H1 (cell line): ENCODE data around the gene BEND4. TPM values are rescaled to one million over a fixed set of nuclear protein-coding genes. Genes with fewer than 3 reads are reported as not detected.

ENCODE experiments used
- CTCF ChIA-PET: fragments of 300-600 bp; sonication (Branson Sonifier 250); formaldehyde crosslinking; loops from one replicate; lab custom pipeline; 2021; ENCODE audit not compliant: partially characterized antibody; lab: Charles Lee
- POLR2A ChIA-PET: fragments of 300-600 bp; sonication (Branson Sonifier 250); formaldehyde crosslinking; loops from one replicate; lab custom pipeline; 2021; ENCODE audit warnings: inconsistent platforms; ENCODE audit not compliant: partially characterized antibody; lab: Charles Lee
- DNase-seq, 2 experiments: peaks; one replicate each; pipeline versions ENCODE4 v3.0.0 to v3.0.0-alpha.2; 2010 to 2022; ENCODE audit warnings: low spot score in 2 of 2, low read depth in 1 of 2, mixed read lengths in 1 of 2
- FAIRE-seq: peaks from 2 replicates; lab custom pipeline; 2011; peaks lifted over from hg19 to GRCh38; lab: Jason Lieb, UNC
- H2AFZ ChIP-seq: 2 replicates; pipeline ENCODE4 v1.8.1; 2012; ENCODE audit warnings: low read length, inconsistent platforms
- H2AK5ac ChIP-seq: 2 replicates; pipeline ENCODE4 v1.6.1; 2013; ENCODE audit warnings: low read depth, low read length
- H2BK120ac ChIP-seq: replicated peaks from 2 replicates; pipeline ENCODE3; 2013; ENCODE audit warnings: low read depth, low read length, inconsistent platforms
- H2BK12ac ChIP-seq: 2 replicates; pipeline ENCODE4 v1.6.1; 2013; ENCODE audit warnings: low read depth, low read length
- H2BK15ac ChIP-seq: 2 replicates; pipeline ENCODE4 v1.6.1; 2013; ENCODE audit warnings: low read length
- H2BK20ac ChIP-seq: 2 replicates; pipeline ENCODE4 v1.6.1; 2013; ENCODE audit warnings: low read length
- H2BK5ac ChIP-seq: 2 replicates; pipeline ENCODE4 v1.6.1; 2013; ENCODE audit warnings: low read depth, low read length
- H3K14ac ChIP-seq: 2 replicates; pipeline ENCODE4 v1.6.1; 2013; ENCODE audit warnings: inconsistent platforms; ENCODE audit not compliant: insufficient read length
- H3K18ac ChIP-seq: 2 replicates; pipeline ENCODE4 v1.6.1; 2013; ENCODE audit warnings: low read length; ENCODE audit errors: extremely low read depth
- H3K23ac ChIP-seq: 2 replicates; pipeline ENCODE4 v1.6.1; 2013; ENCODE audit warnings: inconsistent platforms; ENCODE audit not compliant: insufficient read length
- H3K23me2 ChIP-seq: 2 replicates; pipeline ENCODE4 v1.6.1; 2013; ENCODE audit warnings: low read depth, low read length
- H3K27ac ChIP-seq: 2 replicates; pipeline ENCODE4 v1.6.1; 2011; ENCODE audit warnings: low read depth, low read length, inconsistent platforms
- H3K27me3 ChIP-seq, 4 experiments: replicated peaks in 1 of 4; 1 replicate in 1 of 4; 2 replicates in 3 of 4; pipeline versions ENCODE4 v1.6.1 to v1.8.1; 2011 to 2013; ENCODE audit warnings: low read length in 3 of 4, mild to moderate bottlenecking in 3 of 4, inconsistent platforms in 2 of 4, mixed read lengths in 2 of 4, moderate library complexity in 1 of 4; ENCODE audit not compliant: control insufficient read depth in 3 of 4, insufficient read depth in 3 of 4; ENCODE audit errors: extremely low read depth in 1 of 4
- H3K36me3 ChIP-seq, 4 experiments: 2 replicates each; pipeline versions ENCODE4 v1.6.1 to v1.8.1; 2011 to 2013; ENCODE audit warnings: mild to moderate bottlenecking in 4 of 4, low read length in 3 of 4, moderate library complexity in 2 of 4, control low read depth in 1 of 4, inconsistent platforms in 1 of 4; ENCODE audit not compliant: insufficient read depth in 4 of 4, control insufficient read depth in 2 of 4
- H3K4ac ChIP-seq: replicated peaks from 2 replicates; pipeline ENCODE3; 2013; ENCODE audit warnings: low read length, low read depth, mixed read lengths, inconsistent platforms; ENCODE audit not compliant: insufficient read length
- H3K4me1 ChIP-seq, 4 experiments: replicated peaks in 1 of 4; 1 replicate in 1 of 4; 2 replicates in 3 of 4; pipeline versions ENCODE4 v1.6.1 to v1.8.1; 2011 to 2013; ENCODE audit warnings: low read length in 3 of 4, inconsistent platforms in 2 of 4, mixed read lengths in 1 of 4; ENCODE audit not compliant: insufficient read depth in 4 of 4, control insufficient read depth in 3 of 4
- H3K4me2 ChIP-seq, 2 experiments: 2 replicates each; pipeline versions ENCODE4 v1.6.1 to v1.8.1; 2011 to 2013; ENCODE audit warnings: low read depth in 2 of 2, low read length in 2 of 2, control low read depth in 1 of 2, inconsistent platforms in 1 of 2, mild to moderate bottlenecking in 1 of 2; ENCODE audit not compliant: insufficient read depth in 1 of 2
- H3K4me3 ChIP-seq, 4 experiments: fragments of 200-600, 300-600 bp in 1 of 4; sonication (generic), shearing (Covaris generic), sonication (Bioruptor Twin) in 1 of 4; 2 replicates each; pipeline versions ENCODE4 v1.5.1 to v1.8.1; 2011 to 2016; ENCODE audit warnings: low read length in 4 of 4, low read depth in 3 of 4, control low read depth in 2 of 4, inconsistent platforms in 2 of 4, mild to moderate bottlenecking in 2 of 4, mixed read lengths in 1 of 4, moderate library complexity in 1 of 4; ENCODE audit not compliant: insufficient read depth in 2 of 4; ENCODE audit errors: extremely low read depth in 1 of 4
- H3K56ac ChIP-seq: replicated peaks from 2 replicates; pipeline ENCODE3; 2013; ENCODE audit warnings: low read depth, mild to moderate bottlenecking, mixed read lengths, low read length, inconsistent platforms; ENCODE audit not compliant: insufficient read length
- H3K79me1 ChIP-seq: 2 replicates; pipeline ENCODE4 v1.6.1; 2013; ENCODE audit warnings: low read depth, low read length, control low read depth
- H3K79me2 ChIP-seq, 2 experiments: 2 replicates each; pipeline versions ENCODE4 v1.6.1 to v1.8.1; 2012 to 2013; ENCODE audit warnings: low read length in 2 of 2, mild to moderate bottlenecking in 2 of 2, inconsistent platforms in 1 of 2; ENCODE audit not compliant: insufficient read depth in 2 of 2, control insufficient read depth in 1 of 2
- H3K9ac ChIP-seq, 4 experiments: replicated peaks in 1 of 4; 1 replicate in 1 of 4; 2 replicates in 3 of 4; pipeline versions ENCODE4 v1.6.1 to v1.8.1; 2011 to 2013; ENCODE audit warnings: low read depth in 3 of 4, low read length in 3 of 4, control low read depth in 2 of 4, mild to moderate bottlenecking in 2 of 4, moderate library complexity in 2 of 4, inconsistent platforms in 1 of 4; ENCODE audit errors: extremely low read depth in 1 of 4
- H3K9me3 ChIP-seq, 2 experiments: 2 replicates each; pipeline versions ENCODE4 v1.6.1 to v1.8.1; 2012 to 2013; ENCODE audit warnings: mild to moderate bottlenecking in 2 of 2, moderate library complexity in 2 of 2, control low read depth in 1 of 2, inconsistent platforms in 1 of 2, low read depth in 1 of 2, low read length in 1 of 2, mixed read lengths in 1 of 2; ENCODE audit not compliant: insufficient read depth in 2 of 2
- H4K20me1 ChIP-seq, 2 experiments: replicated peaks in 1 of 2; 2 replicates each; pipeline versions ENCODE3 to v1.8.1; 2011 to 2013; ENCODE audit warnings: inconsistent platforms in 2 of 2, low read length in 2 of 2, mild to moderate bottlenecking in 1 of 2; ENCODE audit not compliant: insufficient read depth in 2 of 2, control insufficient read depth in 1 of 2
- H4K5ac ChIP-seq: 2 replicates; pipeline ENCODE4 v1.6.1; 2013; ENCODE audit warnings: low read length, low read depth, mixed read lengths, inconsistent platforms; ENCODE audit not compliant: insufficient read length
- H4K8ac ChIP-seq: 2 replicates; pipeline ENCODE4 v1.8.0; 2013; ENCODE audit warnings: mild to moderate bottlenecking, moderate library complexity, low read length, inconsistent platforms; ENCODE audit not compliant: insufficient read depth; ENCODE audit errors: extremely low read depth
- H4K91ac ChIP-seq: replicated peaks from 2 replicates; pipeline ENCODE3; 2013; ENCODE audit warnings: low read length, mixed read lengths, inconsistent platforms; ENCODE audit not compliant: insufficient read length
- CBX5 ChIP-seq: fragments of 300-800, 300-1000 bp; sonication (generic); IDR thresholded peaks from 2 replicates; pipeline ENCODE4 v1.7.1; 2016; ENCODE audit warnings: antibody characterized with exemption, low read length, low read depth
- EP300 ChIP-seq, 2 experiments: IDR thresholded peaks; 1 replicate in 1 of 2; 2 replicates in 1 of 2; pipeline ENCODE4 v1.6.1; 2011 to 2012; ENCODE audit warnings: low read depth in 2 of 2, low read length in 2 of 2, mild to moderate bottlenecking in 2 of 2, borderline replicate concordance in 1 of 2, inconsistent platforms in 1 of 2, moderate library complexity in 1 of 2
- HDAC6 ChIP-seq: IDR thresholded peaks from one replicate; pipeline ENCODE4 v1.7.1; 2012; ENCODE audit warnings: low read depth, mild to moderate bottlenecking, inconsistent platforms, low read length, moderate library complexity
- POLR2A ChIP-seq, 2 experiments: IDR thresholded peaks; 1 replicate in 1 of 2; 2 replicates in 1 of 2; pipeline ENCODE4 v1.6.1; 2011; ENCODE audit warnings: low read depth in 2 of 2, low read length in 2 of 2, mild to moderate bottlenecking in 2 of 2; ENCODE audit errors: control extremely low read depth in 1 of 2
- POU5F1 ChIP-seq: IDR thresholded peaks from 2 replicates; pipeline ENCODE4 v1.6.1; 2011; ENCODE audit warnings: low read depth, mild to moderate bottlenecking, low read length, moderate library complexity
- SIX5 ChIP-seq: IDR thresholded peaks from 2 replicates; pipeline ENCODE4 v1.6.1; 2011; ENCODE audit warnings: mild to moderate bottlenecking, low read depth, low read length
- SP4 ChIP-seq: IDR thresholded peaks from 2 replicates; pipeline ENCODE4 v1.6.1; 2012; ENCODE audit warnings: low read length, inconsistent platforms
- YY1 ChIP-seq: IDR thresholded peaks from 2 replicates; pipeline ENCODE4 v1.6.1; 2011; ENCODE audit warnings: low read depth, mild to moderate bottlenecking, low read length
- ZNF274 ChIP-seq: IDR thresholded peaks from 2 replicates; pipeline ENCODE4 v1.7.0; 2012; ENCODE audit warnings: low read length, borderline replicate concordance; ENCODE audit errors: extremely low read depth
- WGBS, 2 experiments: shearing (Covaris generic) in 1 of 2; methylation state at CpG; one replicate each; pipeline versions ENCODE4 v1.1.6 to v1.1.7; 2013 to 2015; ENCODE audit warnings: low lambda C conversion rate in 2 of 2, mixed read lengths in 2 of 2, inconsistent platforms in 1 of 2, low coverage in 1 of 2, missing lambda C conversion rate in 1 of 2; ENCODE audit not compliant: insufficient replicate concordance in 2 of 2, insufficient coverage in 1 of 2, insufficient read length in 1 of 2; ENCODE audit errors: extremely low coverage in 1 of 2, missing lambda C conversion rate in 1 of 2; 5-methylcytosine and 5-hydroxymethylcytosine counted together
- polyA plus RNA-seq, 7 experiments: library from polyadenylated mRNA; depleted of rRNA in 3 of 7; stranded (reverse) in 5 of 7; unstranded in 2 of 7; fragments of >200 nt in 5 of 7; fragments of 200-250 nt in 2 of 7; gene quantifications; 1 replicate in 5 of 7; 2 replicates in 1 of 7; 4 replicates in 1 of 7; pipeline versions ENCODE4 v1.2.1 to v1.2.3, GENCODE V29; 2011 to 2013; ENCODE audit warnings: missing spikeins in 2 of 7, mixed read lengths in 2 of 7
- total RNA-seq: library from RNA; stranded (reverse); fragmentation: NEBNext Ultra II Directional; extraction: Animal tissue kit (Norgen Biotek cat#: 25700); gene quantifications from 2 replicates; pipeline ENCODE4 v1.2.1, GENCODE V29; 2021
- TF ChIP-seq, protein P1 (sequence below): IDR thresholded peaks from 2 replicates; pipeline ENCODE4 v1.6.1; 2012; ENCODE audit warnings: low read length, inconsistent platforms
- TF ChIP-seq, protein P2 (sequence below): IDR thresholded peaks from 2 replicates; pipeline ENCODE4 v1.6.1; 2011; ENCODE audit warnings: low read depth, mild to moderate bottlenecking, low read length; ENCODE audit not compliant: insufficient read depth

The BEND4 gene
- total and polyA plus RNA-seq, 2 of the 8 experiments (the other 6 are each of a cell fraction or from before 2014, with no cell fraction given) = 12.2 to 45.4 TPM

DNA sequence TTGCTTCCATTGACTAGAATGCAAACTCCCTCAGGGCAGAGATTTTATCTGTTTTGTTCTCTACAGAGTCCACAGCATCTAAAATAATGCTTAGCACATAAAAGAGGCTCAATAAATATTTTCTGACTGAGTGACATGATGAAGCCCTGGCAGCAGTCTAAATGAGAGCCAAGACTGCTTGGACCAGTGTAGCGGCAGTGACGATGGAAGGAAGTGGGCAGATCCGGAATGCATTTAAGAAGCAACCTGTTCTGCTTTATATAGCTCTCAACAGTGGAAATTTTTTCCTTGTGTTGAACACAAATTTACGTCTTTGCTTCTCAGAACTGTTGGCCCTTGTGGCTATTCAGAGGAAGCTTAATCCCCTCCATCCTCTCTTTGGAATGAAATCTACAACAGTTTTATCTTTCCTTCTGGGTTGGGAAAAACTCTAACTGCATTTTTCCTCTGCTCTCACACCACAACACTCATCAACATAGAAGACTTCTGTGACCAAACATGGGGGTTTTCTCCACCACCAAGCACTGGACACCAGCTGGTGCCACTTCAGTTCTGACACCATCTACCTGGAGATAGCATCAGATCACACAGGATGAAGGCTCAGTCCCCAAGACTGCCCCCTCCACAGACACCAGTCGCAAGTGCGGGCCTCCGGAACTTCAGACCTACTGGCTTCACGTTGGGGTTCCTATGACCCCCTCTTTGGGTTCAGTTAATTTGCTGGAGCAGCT lies 7.0 kb upstream of the BEND4 start:
- no peaks in the 10 kb centered on the region for H3K36me3 ChIP-seq
- H2AK5ac ChIP-seq = no peak overlapping the region
- H3K4me2 ChIP-seq = no peak overlapping the region
- no peaks in the 10 kb centered on the region for H4K20me1 ChIP-seq
- ChIA-PET POLR2A (no interaction called here), CTCF (interaction anchor here (0.6 to 1.2 kb wide), 2 partner anchors 53 to 419 kb away, joined by 3 read pairs; no protein-coding TSS in a partner anchor)
- no peaks in the 10 kb centered on the region for H3K4me1 ChIP-seq
- no peaks in the 10 kb centered on the region for H3K9me3 ChIP-seq
- H3K23me2 ChIP-seq = no peaks in the 10 kb centered on the region
- TF ChIP-seq POLR2A (IDR thresholded peaks at IDR 0.05; ENCODE audit: control extremely low read depth in 1 of 2, low read depth in 2 of 2, low read length in 2 of 2) = no peak
- no peak for TF ChIP-seq SP4
- no peak for TF ChIP-seq EP300 (IDR thresholded peaks at IDR 0.05; ENCODE audit: borderline replicate concordance in 1 of 2, low read depth in 2 of 2, low read length in 2 of 2)
- no peak for TF ChIP-seq YY1
- TF ChIP-seq POU5F1 = no peak
- TF ChIP-seq, protein P1, sequence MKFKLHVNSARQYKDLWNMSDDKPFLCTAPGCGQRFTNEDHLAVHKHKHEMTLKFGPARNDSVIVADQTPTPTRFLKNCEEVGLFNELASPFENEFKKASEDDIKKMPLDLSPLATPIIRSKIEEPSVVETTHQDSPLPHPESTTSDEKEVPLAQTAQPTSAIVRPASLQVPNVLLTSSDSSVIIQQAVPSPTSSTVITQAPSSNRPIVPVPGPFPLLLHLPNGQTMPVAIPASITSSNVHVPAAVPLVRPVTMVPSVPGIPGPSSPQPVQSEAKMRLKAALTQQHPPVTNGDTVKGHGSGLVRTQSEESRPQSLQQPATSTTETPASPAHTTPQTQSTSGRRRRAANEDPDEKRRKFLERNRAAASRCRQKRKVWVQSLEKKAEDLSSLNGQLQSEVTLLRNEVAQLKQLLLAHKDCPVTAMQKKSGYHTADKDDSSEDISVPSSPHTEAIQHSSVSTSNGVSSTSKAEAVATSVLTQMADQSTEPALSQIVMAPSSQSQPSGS = no peak
- TF ChIP-seq HDAC6 = no peak
- no peak for TF ChIP-seq ZNF274
- TF ChIP-seq, protein P2, sequence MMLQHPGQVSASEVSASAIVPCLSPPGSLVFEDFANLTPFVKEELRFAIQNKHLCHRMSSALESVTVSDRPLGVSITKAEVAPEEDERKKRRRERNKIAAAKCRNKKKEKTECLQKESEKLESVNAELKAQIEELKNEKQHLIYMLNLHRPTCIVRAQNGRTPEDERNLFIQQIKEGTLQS = no peak
- TF ChIP-seq SIX5 = no peak
- TF ChIP-seq CBX5 = no peak
- no peak overlapping the region for H3K4me3 ChIP-seq
- no peak for DNase-seq
- H2BK120ac ChIP-seq = no peak overlapping the region
- no peak overlapping the region for H3K23ac ChIP-seq
- H3K79me1 ChIP-seq = no peaks in the 10 kb centered on the region
- H2BK12ac ChIP-seq = no peak overlapping the region
- WGBS, 2 experiments = 95% methylated on average over 8 of the region's 8 CpGs; no CpG with 5 or more reads in 1 of the 2 experiments
- no peak overlapping the region for H3K56ac ChIP-seq
- no peak overlapping the region for H3K14ac ChIP-seq
- no peak overlapping the region for H4K5ac ChIP-seq
- H4K8ac ChIP-seq = no peak overlapping the region
- H3K4ac ChIP-seq = no peak overlapping the region
- no peak overlapping the region for H4K91ac ChIP-seq
- no peak overlapping the region for H2BK5ac ChIP-seq
- H3K27me3 ChIP-seq = no peaks in the 10 kb centered on the region
- no peak overlapping the region for H3K27ac ChIP-seq
- H3K18ac ChIP-seq = no peak overlapping the region
- no peaks in the 10 kb centered on the region for H3K79me2 ChIP-seq
- FAIRE-seq = no peak
- no peak overlapping the region for H2BK15ac ChIP-seq
- no peak overlapping the region for H3K9ac ChIP-seq
- no peak overlapping the region for H2BK20ac ChIP-seq
- H2AFZ ChIP-seq = no peak overlapping the region
